ENCODE measurements around the gene PPP2R5C.

DNA sequence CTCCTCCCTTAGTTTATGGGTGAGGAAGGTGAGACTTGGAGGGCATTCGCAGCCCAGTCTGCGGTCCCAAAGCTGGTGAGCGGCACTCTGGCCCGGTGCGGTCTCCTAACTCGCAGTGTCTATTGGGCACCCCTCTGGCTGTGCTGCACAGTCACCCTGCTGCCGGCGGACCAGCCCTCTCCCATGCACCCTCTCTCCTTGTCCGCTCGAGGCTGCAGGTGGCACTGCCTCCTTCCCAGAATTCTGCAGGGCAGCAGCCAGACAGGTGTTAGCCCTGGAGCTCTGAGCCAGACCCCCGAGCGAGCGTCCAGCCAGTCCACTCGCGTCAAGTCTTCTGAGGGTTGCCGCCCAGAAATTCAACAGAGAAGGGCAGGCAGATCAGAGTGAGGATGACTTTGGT lies 146.1 kb downstream of the PPP2R5C start:
- TF ChIP-seq E2F1 (CRISPR knock-in tag; IDR thresholded peaks at IDR 0.05) (no peak), ETV6 (CRISPR knock-in tag; IDR thresholded peaks at IDR 0.05) (no peak), FOXP1 (CRISPR knock-in tag; IDR thresholded peaks at IDR 0.05; ENCODE audit: borderline replicate concordance) (no peak), CTCF (IDR thresholded peaks at IDR 0.05) (no peak), NR1H2 (CRISPR knock-in tag; IDR thresholded peaks at IDR 0.05) (no peak), ZNF423 (CRISPR knock-in tag; IDR thresholded peaks at IDR 0.05) (no peak), SP1 (CRISPR knock-in tag; conservative IDR thresholded peaks at IDR 0.05) (no peak), JUN (CRISPR knock-in tag; IDR thresholded peaks at IDR 0.05) (no peak)
- TF ChIP-seq, protein P1, sequence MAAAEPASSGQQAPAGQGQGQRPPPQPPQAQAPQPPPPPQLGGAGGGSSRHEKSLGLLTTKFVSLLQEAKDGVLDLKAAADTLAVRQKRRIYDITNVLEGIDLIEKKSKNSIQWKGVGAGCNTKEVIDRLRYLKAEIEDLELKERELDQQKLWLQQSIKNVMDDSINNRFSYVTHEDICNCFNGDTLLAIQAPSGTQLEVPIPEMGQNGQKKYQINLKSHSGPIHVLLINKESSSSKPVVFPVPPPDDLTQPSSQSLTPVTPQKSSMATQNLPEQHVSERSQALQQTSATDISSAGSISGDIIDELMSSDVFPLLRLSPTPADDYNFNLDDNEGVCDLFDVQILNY (CRISPR knock-in tag; IDR thresholded peaks at IDR 0.05): no peak
- TF ChIP-seq, protein P2, sequence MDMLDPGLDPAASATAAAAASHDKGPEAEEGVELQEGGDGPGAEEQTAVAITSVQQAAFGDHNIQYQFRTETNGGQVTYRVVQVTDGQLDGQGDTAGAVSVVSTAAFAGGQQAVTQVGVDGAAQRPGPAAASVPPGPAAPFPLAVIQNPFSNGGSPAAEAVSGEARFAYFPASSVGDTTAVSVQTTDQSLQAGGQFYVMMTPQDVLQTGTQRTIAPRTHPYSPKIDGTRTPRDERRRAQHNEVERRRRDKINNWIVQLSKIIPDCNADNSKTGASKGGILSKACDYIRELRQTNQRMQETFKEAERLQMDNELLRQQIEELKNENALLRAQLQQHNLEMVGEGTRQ (CRISPR knock-in tag; IDR thresholded peaks at IDR 0.05): no peak

Data from WTC11 (cell line).